ENCODE data around the gene NEB. TPM values are rescaled to one million over a fixed set of nuclear protein-coding genes. Genes with fewer than 3 reads are reported as not detected.
"Not testable (repeated sequence)": the region's sequence is repeated elsewhere in the genome, so short reads cannot be mapped to it uniquely, and the experiment has no call there.

NEB gene
- total and polyA plus RNA-seq, 9 donors = 673 to 1,381 (median 1,001) TPM

DNA sequence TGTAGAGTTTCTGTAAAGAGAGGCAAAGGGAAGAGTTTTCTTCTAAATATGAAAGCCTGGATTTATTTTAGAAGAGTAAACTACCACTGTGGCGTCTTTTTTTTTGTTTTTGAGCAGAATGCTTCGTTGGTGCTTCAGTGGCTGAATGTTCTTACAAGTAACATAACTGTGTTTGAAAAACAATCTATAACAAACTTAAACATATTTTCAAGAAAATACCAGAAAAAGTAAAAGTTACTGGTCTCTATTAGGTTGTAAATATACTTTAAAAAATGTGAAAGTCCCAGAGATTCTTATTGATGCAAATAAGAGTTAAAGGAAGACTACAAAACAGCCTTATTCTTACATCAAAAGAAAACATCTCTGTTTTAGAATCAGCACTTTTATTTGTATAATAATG is 76.2 kb downstream of the NEB start:
- no peak for DNase-seq
- no CpG with 5 or more reads among the region's 2 CpGs for WGBS (ENCODE audit: insufficient coverage)
- Histone ChIP-seq H3K27ac (ENCODE audit: low read length) (no peak overlapping the region), H3K4me1 (ENCODE audit: control insufficient read depth, insufficient read depth, low read length) (no peaks in the 10 kb centered on the region), H3K27me3 (ENCODE audit: control insufficient read depth, insufficient read depth, low read length) (no peaks in the 10 kb centered on the region), H3K4me3 (ENCODE audit: low read length) (no peak overlapping the region), H3K36me3 (ENCODE audit: control insufficient read depth, insufficient read depth, low read length) (peaks cover 37% of the 10 kb centered on the region), H3K9me3 (replicated peaks; ENCODE audit: control insufficient read depth, low read depth, low read length) (no peaks in the 10 kb centered on the region)

DNA sequence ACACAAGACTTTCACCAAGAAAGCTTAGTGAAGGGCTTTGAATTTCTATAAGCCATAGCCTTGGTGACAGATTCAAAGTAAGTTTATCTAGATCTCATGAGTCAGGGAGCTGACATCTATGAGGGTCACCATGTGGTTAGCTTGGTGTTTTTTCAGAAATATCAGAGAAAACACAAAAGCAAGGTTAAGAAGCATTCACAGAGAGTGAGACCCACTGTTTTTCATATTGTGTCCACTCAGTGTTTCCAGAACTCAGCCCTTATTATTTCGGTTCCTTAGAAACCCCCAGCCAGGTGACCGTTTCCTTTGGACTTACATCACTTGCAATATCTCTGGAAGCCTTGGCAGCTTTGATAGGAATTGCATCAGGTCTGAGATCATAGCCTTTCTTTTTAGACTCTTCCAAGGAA is 76.6 kb downstream of the NEB start:
- DNase-seq = peak; percentile 50
- no CpG with 5 or more reads among the region's 2 CpGs for WGBS (ENCODE audit: insufficient coverage)
- Histone ChIP-seq H3K4me1 (ENCODE audit: control insufficient read depth, insufficient read depth, low read length) (no peaks in the 10 kb centered on the region), H3K9me3 (replicated peaks; ENCODE audit: control insufficient read depth, low read depth, low read length) (no peaks in the 10 kb centered on the region), H3K36me3 (ENCODE audit: control insufficient read depth, insufficient read depth, low read length) (peaks cover 34% of the 10 kb centered on the region), H3K27ac (ENCODE audit: low read length) (no peak overlapping the region), H3K27me3 (ENCODE audit: control insufficient read depth, insufficient read depth, low read length) (no peaks in the 10 kb centered on the region), H3K4me3 (ENCODE audit: low read length) (no peak overlapping the region)

DNA sequence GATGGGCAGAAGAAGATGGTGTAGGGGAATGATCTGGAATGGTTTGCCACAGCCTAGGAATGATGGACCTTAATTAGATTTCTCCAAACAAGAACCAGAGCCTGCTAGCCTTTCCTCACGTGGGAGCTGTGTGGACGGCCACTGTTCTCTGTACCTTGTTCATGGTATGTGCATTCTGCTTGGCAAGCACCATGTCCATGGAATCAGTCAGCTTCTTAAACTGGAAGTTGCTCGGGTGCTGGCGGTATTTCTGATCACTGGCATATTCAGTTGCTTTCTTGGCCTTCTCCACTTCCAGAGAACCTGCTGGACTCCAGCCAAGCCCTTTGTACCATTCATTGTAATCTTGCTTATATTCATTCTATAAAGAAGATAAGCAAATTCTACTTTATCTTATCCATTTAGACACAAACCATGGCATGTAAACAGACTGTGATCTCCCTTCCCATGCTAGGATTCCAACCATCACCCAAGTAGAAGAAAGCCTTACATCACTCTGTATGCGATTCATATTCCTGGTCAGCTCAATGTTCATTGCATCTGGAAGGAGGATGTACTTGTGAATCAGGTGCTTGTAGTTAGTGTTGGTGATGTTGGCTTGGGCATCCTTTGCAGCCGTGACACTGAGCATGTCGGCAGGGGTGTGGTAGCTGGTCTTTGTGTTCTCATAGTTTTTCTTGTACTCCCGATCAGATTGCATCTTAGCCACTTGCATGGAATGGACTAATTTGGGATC is 78.4 kb downstream of the NEB start:
- H3K4me1 ChIP-seq (ENCODE audit: control insufficient read depth, insufficient read depth, low read length) = no peaks in the 10 kb centered on the region
- no peak overlapping the region for H3K27ac ChIP-seq (ENCODE audit: low read length)
- no peaks in the 10 kb centered on the region for H3K9me3 ChIP-seq (replicated peaks; ENCODE audit: control insufficient read depth, low read depth, low read length)
- 92% methylated on average over 6 of the region's 8 CpGs for WGBS (ENCODE audit: insufficient coverage)
- H3K36me3 ChIP-seq (ENCODE audit: control insufficient read depth, insufficient read depth, low read length) = peaks cover 25% of the 10 kb centered on the region
- no peaks in the 10 kb centered on the region for H3K27me3 ChIP-seq (ENCODE audit: control insufficient read depth, insufficient read depth, low read length)
- no peak overlapping the region for H3K4me3 ChIP-seq (ENCODE audit: low read length)
- no peak for DNase-seq

DNA sequence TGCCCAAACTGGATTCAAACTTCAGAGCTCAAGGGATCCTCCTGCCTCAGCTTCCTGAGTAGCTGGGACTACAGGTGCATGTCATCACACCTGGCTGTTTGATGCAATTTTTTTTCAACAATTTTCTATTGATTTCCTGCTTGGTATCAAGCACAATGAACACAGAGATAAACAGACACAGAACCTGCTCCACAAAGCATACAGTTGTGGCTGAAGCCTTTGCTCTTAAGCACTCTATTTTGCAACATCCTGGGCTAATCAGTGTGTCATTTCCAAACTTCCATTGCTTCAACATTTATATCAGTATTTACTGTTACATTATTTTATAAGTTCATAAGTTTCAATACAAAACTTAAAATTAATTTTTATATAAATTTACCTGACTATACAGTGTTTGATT is 79.4 kb downstream of the NEB start:
- Histone ChIP-seq H3K27ac (ENCODE audit: low read length) (no peak overlapping the region), H3K4me1 (ENCODE audit: control insufficient read depth, insufficient read depth, low read length) (no peaks in the 10 kb centered on the region), H3K9me3 (replicated peaks; ENCODE audit: control insufficient read depth, low read depth, low read length) (no peaks in the 10 kb centered on the region), H3K4me3 (ENCODE audit: low read length) (no peak overlapping the region), H3K27me3 (ENCODE audit: control insufficient read depth, insufficient read depth, low read length) (no peaks in the 10 kb centered on the region), H3K36me3 (ENCODE audit: control insufficient read depth, insufficient read depth, low read length) (peaks cover 31% of the 10 kb centered on the region)
- no peak for DNase-seq

DNA sequence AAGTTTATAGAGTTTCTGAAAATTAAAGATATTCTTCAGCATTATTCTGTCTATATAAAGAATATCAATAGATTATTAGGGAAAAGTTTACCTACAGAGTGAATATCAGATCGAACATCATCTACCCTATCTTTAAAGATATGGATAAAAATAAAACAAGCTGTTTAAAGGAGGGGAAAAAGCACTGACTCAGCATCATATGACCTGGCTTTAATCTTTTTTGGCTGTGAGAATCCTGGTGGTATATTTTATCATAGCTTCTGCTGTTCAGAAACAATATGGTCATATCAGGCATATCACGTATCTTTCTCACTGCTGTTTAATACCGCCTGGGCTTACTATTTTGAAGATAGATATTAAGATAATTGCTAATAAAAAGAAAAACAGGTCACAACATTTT is 80.2 kb downstream of the NEB start:
- WGBS (ENCODE audit: insufficient coverage) = no CpG with 5 or more reads among the region's 3 CpGs
- no peak for DNase-seq
- no peak overlapping the region for H3K27ac ChIP-seq (ENCODE audit: low read length)
- H3K4me3 ChIP-seq (ENCODE audit: low read length) = no peak overlapping the region
- H3K27me3 ChIP-seq (ENCODE audit: control insufficient read depth, insufficient read depth, low read length) = no peaks in the 10 kb centered on the region
- no peaks in the 10 kb centered on the region for H3K4me1 ChIP-seq (ENCODE audit: control insufficient read depth, insufficient read depth, low read length)
- peaks cover 29% of the 10 kb centered on the region for H3K36me3 ChIP-seq (ENCODE audit: control insufficient read depth, insufficient read depth, low read length)
- H3K9me3 ChIP-seq (replicated peaks; ENCODE audit: control insufficient read depth, low read depth, low read length) = no peaks in the 10 kb centered on the region

DNA sequence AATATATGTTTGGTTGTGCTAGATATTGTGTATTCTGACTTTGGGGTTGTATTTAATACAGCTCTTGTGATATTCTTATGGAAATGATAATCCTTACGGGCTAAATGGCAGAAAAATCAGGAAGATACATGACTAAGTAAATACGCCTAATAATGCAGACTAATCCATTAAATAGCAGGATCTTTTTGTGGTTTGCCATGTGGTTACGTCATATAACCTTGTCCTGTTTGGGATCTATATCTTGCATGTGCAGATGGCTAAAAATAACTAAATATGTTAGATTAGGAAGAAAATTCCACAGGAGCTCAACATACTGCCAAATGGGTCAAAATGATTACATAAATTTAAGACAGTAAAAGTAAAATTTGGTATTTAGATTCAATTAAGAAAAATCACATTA is 83.0 kb downstream of the NEB start:
- Histone ChIP-seq H3K27ac (ENCODE audit: low read length) (no peak overlapping the region), H3K27me3 (ENCODE audit: control insufficient read depth, insufficient read depth, low read length) (no peaks in the 10 kb centered on the region), H3K4me1 (ENCODE audit: control insufficient read depth, insufficient read depth, low read length) (no peaks in the 10 kb centered on the region), H3K36me3 (ENCODE audit: control insufficient read depth, insufficient read depth, low read length) (peaks cover 34% of the 10 kb centered on the region), H3K4me3 (ENCODE audit: low read length) (no peak overlapping the region), H3K9me3 (replicated peaks; ENCODE audit: control insufficient read depth, low read depth, low read length) (no peaks in the 10 kb centered on the region)
- no CpG with 5 or more reads among the region's 3 CpGs for WGBS (ENCODE audit: insufficient coverage)
- no peak for DNase-seq

DNA sequence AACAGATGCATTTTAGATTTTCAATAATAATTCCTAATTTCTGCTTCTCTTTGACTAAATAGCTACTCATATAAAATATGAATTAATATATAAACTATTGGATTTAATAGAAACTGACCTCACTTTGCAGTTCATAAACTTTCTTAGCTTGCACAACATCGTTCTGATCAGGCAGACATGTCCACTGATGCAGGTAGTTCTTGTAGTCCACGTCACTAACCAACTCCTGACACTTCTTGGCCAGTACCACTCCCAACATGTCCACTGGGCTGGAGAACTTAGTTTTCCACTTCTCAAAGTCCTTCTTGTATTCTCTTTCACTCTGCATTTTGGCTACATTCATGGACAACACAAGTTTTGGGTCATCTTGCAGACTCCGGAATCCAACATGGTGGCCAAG is 83.8 kb downstream of the NEB start:
- no peaks in the 10 kb centered on the region for H3K4me1 ChIP-seq (ENCODE audit: control insufficient read depth, insufficient read depth, low read length)
- 90% methylated on average over 3 of the region's 3 CpGs for WGBS (ENCODE audit: insufficient coverage)

DNA sequence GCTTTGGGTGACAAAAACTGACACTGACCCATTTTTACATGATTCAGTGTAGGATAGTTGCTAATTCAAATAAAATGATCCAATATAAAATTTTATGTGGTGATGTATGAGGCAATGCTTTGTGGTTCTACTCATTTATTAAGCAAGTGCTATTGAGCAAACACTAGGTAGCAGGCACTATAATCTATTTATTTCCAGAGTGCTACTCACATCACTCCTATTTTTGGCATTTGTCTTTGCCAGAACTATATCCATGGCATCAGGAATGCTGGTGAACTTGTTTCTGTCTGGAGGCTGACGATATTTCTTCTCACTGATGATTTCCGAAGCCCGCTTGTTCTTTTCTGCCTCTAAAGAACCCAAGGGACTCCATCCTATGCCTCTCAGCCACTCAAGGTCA is 84.3 kb downstream of the NEB start:
- Histone ChIP-seq H3K27ac (ENCODE audit: low read length) (no peak overlapping the region), H3K4me3 (ENCODE audit: low read length) (no peak overlapping the region), H3K36me3 (ENCODE audit: control insufficient read depth, insufficient read depth, low read length) (peaks cover 25% of the 10 kb centered on the region), H3K9me3 (replicated peaks; ENCODE audit: control insufficient read depth, low read depth, low read length) (no peaks in the 10 kb centered on the region), H3K27me3 (ENCODE audit: control insufficient read depth, insufficient read depth, low read length) (no peaks in the 10 kb centered on the region), H3K4me1 (ENCODE audit: control insufficient read depth, insufficient read depth, low read length) (no peaks in the 10 kb centered on the region)
- no CpG with 5 or more reads among the region's 3 CpGs for WGBS (ENCODE audit: insufficient coverage)
- peak; percentile 10 for DNase-seq

More for the DNA sequence above, 83.8 kb downstream of the NEB start:
- Histone ChIP-seq H3K27me3 (ENCODE audit: control insufficient read depth, insufficient read depth, low read length) (no peaks in the 10 kb centered on the region), H3K36me3 (ENCODE audit: control insufficient read depth, insufficient read depth, low read length) (peaks cover 26% of the 10 kb centered on the region), H3K27ac (ENCODE audit: low read length) (no peak overlapping the region), H3K9me3 (replicated peaks; ENCODE audit: control insufficient read depth, low read depth, low read length) (no peaks in the 10 kb centered on the region), H3K4me3 (ENCODE audit: low read length) (no peak overlapping the region)
- DNase-seq = no peak

DNA sequence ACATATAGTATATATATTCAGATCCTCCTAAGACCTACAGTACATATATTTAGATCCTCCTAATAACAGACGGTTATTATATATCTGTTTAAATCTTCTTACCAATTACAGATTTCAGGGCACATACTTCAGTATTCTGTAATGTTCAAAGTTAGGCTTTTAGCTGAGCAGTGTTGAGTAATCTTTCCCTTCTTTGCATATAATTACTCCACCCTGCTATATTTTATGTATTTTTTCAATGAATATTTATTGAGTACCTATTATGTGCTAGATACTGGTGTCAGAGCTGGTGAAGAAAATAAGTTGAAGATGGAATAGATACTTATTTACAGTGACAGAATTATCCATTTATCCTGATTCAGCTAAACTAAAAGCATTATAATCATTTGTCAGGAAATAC is 84.9 kb downstream of the NEB start:
- DNase-seq = no peak
- H3K27me3 ChIP-seq (ENCODE audit: control insufficient read depth, insufficient read depth, low read length) = no peaks in the 10 kb centered on the region
- whole genome bisulfite sequencing (ENCODE audit: insufficient coverage) = no CpG with 5 or more reads among the region's 1 CpG
- H3K4me3 ChIP-seq (ENCODE audit: low read length) = no peak overlapping the region
- no peaks in the 10 kb centered on the region for H3K9me3 ChIP-seq (replicated peaks; ENCODE audit: control insufficient read depth, low read depth, low read length)
- no peak overlapping the region for H3K27ac ChIP-seq (ENCODE audit: low read length)
- H3K4me1 ChIP-seq (ENCODE audit: control insufficient read depth, insufficient read depth, low read length) = no peaks in the 10 kb centered on the region
- H3K36me3 ChIP-seq (ENCODE audit: control insufficient read depth, insufficient read depth, low read length) = peaks cover 22% of the 10 kb centered on the region

DNA sequence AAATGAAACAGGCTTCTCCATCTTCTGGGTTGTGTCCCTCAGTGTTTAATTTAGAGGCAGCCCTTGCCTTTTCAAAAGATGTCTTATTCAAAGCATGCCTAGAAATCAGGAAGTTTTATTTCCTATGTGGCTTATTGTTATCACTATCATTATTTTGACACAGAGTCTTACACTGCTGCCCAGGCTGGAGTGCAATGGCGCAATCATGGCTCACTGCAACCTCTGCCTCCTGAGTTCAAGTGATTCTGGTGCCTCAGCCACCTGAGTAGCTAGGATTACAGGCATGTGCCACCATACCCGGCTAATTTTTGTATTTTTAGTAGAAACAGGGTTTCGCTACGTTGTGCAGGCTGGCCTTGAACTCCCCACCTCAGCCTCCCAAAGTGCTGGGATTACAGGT is 87.8 kb downstream of the NEB start:
- H3K9me3 ChIP-seq (replicated peaks; ENCODE audit: control insufficient read depth, low read depth, low read length); H3K4me3 ChIP-seq (ENCODE audit: low read length); H3K27ac ChIP-seq (ENCODE audit: low read length); H3K27me3 ChIP-seq (ENCODE audit: control insufficient read depth, insufficient read depth, low read length); DNase-seq; H3K4me1 ChIP-seq (ENCODE audit: control insufficient read depth, insufficient read depth, low read length): not testable (repeated sequence)
- 100% methylated on average over 1 of the region's 4 CpGs for WGBS (ENCODE audit: insufficient coverage)
- peaks cover 32% of the 10 kb centered on the region for H3K36me3 ChIP-seq (ENCODE audit: control insufficient read depth, insufficient read depth, low read length)

DNA sequence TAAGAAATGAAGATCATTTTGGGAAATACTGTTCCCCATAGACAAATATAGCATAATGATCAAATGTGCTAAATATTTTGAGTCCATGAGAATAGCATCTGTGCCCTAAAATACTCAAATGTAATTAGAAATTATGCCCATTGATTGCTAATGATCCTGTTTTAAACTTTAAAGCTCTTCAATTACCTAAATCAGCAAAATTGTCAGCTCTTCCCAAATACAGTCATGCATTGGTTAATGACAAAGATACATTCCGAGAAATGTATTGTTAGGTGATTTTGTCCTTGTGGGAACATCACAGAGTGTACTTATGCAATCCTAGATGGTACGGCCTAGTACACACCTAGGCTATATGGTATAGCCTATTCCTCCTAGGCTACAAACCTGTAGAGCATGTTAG is 89.7 kb downstream of the NEB start:
- DNase-seq = no peak
- Histone ChIP-seq H3K27ac (ENCODE audit: low read length) (no peak overlapping the region), H3K27me3 (ENCODE audit: control insufficient read depth, insufficient read depth, low read length) (no peaks in the 10 kb centered on the region), H3K9me3 (replicated peaks; ENCODE audit: control insufficient read depth, low read depth, low read length) (no peaks in the 10 kb centered on the region), H3K36me3 (ENCODE audit: control insufficient read depth, insufficient read depth, low read length) (peaks cover 33% of the 10 kb centered on the region), H3K4me3 (ENCODE audit: low read length) (no peak overlapping the region), H3K4me1 (ENCODE audit: control insufficient read depth, insufficient read depth, low read length) (no peaks in the 10 kb centered on the region)
- no CpG with 5 or more reads among the region's 2 CpGs for WGBS (ENCODE audit: insufficient coverage)
